ENCODE data around the gene ADH7. TPM values are rescaled to one million over a fixed set of nuclear protein-coding genes. Genes with fewer than 3 reads are reported as not detected.

ADH7 gene
- total and polyA plus RNA-seq, 2 of the 8 experiments (the other 6 are each of a cell fraction or from before 2014, with no cell fraction given) = not detected

GRCh38 chr4:99402765-99403164 is 32.4 kb downstream of the ADH7 start:
- Histone ChIP-seq H2AK5ac (ENCODE audit: low read depth, low read length) (no peak overlapping the region), H4K91ac (replicated peaks; ENCODE audit: insufficient read length, low read length) (no peak overlapping the region), H3K4me1 (replicated peaks in 1 of 4; ENCODE audit: control insufficient read depth in 3 of 4, insufficient read depth in 4 of 4, low read length in 3 of 4) (peaks cover 0 to 4% (median 1%) of the 10 kb centered on the region in 4 experiments; a peak in 4 of 7 replicates), H3K27me3 (replicated peaks in 1 of 4; ENCODE audit: control insufficient read depth in 3 of 4, extremely low read depth in 1 of 4, insufficient read depth in 3 of 4, low read length in 3 of 4) (no peaks in the 10 kb centered on the region), H2BK15ac (ENCODE audit: low read length) (no peak overlapping the region), H2BK5ac (ENCODE audit: low read depth, low read length) (no peak overlapping the region), H3K4ac (replicated peaks; ENCODE audit: insufficient read length, low read depth, low read length) (no peak overlapping the region), H3K4me3 (ENCODE audit: extremely low read depth in 1 of 4, insufficient read depth in 2 of 4, low read depth in 3 of 4, low read length in 4 of 4) (no peak overlapping the region), H3K4me2 (ENCODE audit: insufficient read depth in 1 of 2, low read depth in 2 of 2, low read length in 2 of 2) (no peak overlapping the region), H2BK120ac (replicated peaks; ENCODE audit: low read depth, low read length) (no peak overlapping the region), H3K79me1 (ENCODE audit: low read depth, low read length) (no peaks in the 10 kb centered on the region), H3K18ac (ENCODE audit: extremely low read depth, low read length) (no peak overlapping the region), H4K5ac (ENCODE audit: insufficient read length, low read depth, low read length) (no peak overlapping the region), H3K23me2 (ENCODE audit: low read depth, low read length) (no peaks in the 10 kb centered on the region), H4K8ac (ENCODE audit: extremely low read depth, insufficient read depth, low read length) (no peak overlapping the region), H3K56ac (replicated peaks; ENCODE audit: insufficient read length, low read depth, low read length) (no peak overlapping the region), H3K9ac (replicated peaks in 1 of 4; ENCODE audit: extremely low read depth in 1 of 4, low read depth in 3 of 4, low read length in 3 of 4) (no peak overlapping the region), H3K36me3 (ENCODE audit: control insufficient read depth in 2 of 4, insufficient read depth in 4 of 4, low read length in 3 of 4) (no peaks in the 10 kb centered on the region), H3K23ac (ENCODE audit: insufficient read length) (no peak overlapping the region), H2BK20ac (ENCODE audit: low read length) (no peak overlapping the region), H3K27ac (ENCODE audit: low read depth, low read length) (no peak overlapping the region), H3K14ac (ENCODE audit: insufficient read length) (no peak overlapping the region), H2AFZ (ENCODE audit: low read length) (no peak overlapping the region), H3K9me3 (ENCODE audit: insufficient read depth in 2 of 2, low read depth in 1 of 2, low read length in 1 of 2) (no peaks in the 10 kb centered on the region), H3K79me2 (ENCODE audit: control insufficient read depth in 1 of 2, insufficient read depth in 2 of 2, low read length in 2 of 2) (no peaks in the 10 kb centered on the region), H2BK12ac (ENCODE audit: low read depth, low read length) (no peak overlapping the region), H4K20me1 (replicated peaks in 1 of 2; ENCODE audit: control insufficient read depth in 1 of 2, insufficient read depth in 2 of 2, low read length in 2 of 2) (no peaks in the 10 kb centered on the region)
- CTCF ChIA-PET (ENCODE audit: partially characterized antibody) = interaction anchor here (0.7 to 4.7 kb wide), 24 partner anchors 9 to 440 kb away, joined by 3 to 25 read pairs (median 4); partner anchors contain the start of genes ADH5 and METAP1
- DNase-seq (ENCODE audit: low read depth in 1 of 2, low spot score in 2 of 2) = no peak
- TF ChIP-seq, protein P1, sequence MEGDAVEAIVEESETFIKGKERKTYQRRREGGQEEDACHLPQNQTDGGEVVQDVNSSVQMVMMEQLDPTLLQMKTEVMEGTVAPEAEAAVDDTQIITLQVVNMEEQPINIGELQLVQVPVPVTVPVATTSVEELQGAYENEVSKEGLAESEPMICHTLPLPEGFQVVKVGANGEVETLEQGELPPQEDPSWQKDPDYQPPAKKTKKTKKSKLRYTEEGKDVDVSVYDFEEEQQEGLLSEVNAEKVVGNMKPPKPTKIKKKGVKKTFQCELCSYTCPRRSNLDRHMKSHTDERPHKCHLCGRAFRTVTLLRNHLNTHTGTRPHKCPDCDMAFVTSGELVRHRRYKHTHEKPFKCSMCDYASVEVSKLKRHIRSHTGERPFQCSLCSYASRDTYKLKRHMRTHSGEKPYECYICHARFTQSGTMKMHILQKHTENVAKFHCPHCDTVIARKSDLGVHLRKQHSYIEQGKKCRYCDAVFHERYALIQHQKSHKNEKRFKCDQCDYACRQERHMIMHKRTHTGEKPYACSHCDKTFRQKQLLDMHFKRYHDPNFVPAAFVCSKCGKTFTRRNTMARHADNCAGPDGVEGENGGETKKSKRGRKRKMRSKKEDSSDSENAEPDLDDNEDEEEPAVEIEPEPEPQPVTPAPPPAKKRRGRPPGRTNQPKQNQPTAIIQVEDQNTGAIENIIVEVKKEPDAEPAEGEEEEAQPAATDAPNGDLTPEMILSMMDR (IDR thresholded peaks at IDR 0.05; ENCODE audit: control extremely low read depth in 1 of 3, insufficient read depth in 1 of 3, low read depth in 1 of 3, low read length in 3 of 3) = peak in 2 of 3 experiments; percentile 24 to 42; a peak in 2 of 4 replicates
- peak; percentile 32 to 50; a peak in 3 of 4 replicates for TF ChIP-seq RAD21 (IDR thresholded peaks at IDR 0.05 in 1 of 2, conservative IDR thresholded peaks at IDR 0.05 in 1 of 2; ENCODE audit: low read depth in 2 of 2, low read length in 2 of 2)
- no peak for TF ChIP-seq SAP30 (IDR thresholded peaks at IDR 0.05; ENCODE audit: insufficient read depth, insufficient replicate concordance, low read length)
- FAIRE-seq = no peak
- POLR2A ChIA-PET (ENCODE audit: partially characterized antibody) = no interaction called here
- 90% methylated on average over 3 of the region's 3 CpGs; no CpG with 5 or more reads in 1 of the 2 experiments for WGBS, 2 experiments (ENCODE audit: extremely low coverage in 1 of 2, insufficient coverage in 1 of 2, insufficient read length in 1 of 2, insufficient replicate concordance in 2 of 2, low coverage in 1 of 2, low lambda C conversion rate in 2 of 2, missing lambda C conversion rate in 1 of 2)

Measured in H1 (cell line).